DOHH2 (cell line): Measurements from ENCODE around the gene ARL4A.

Source experiments
- H3F3A ChIP-seq: fragments of 200-600 bp; sonication (generic), shearing (Covaris generic); 2 replicates; pipeline ENCODE4 v1.6.0; 2016; ENCODE audit warnings: antibody characterized with exemption, mild to moderate bottlenecking; ENCODE audit not compliant: control insufficient read depth, insufficient read depth
- H3K27ac ChIP-seq: fragments of 200-600 bp; sonication (generic); 2 replicates; pipeline ENCODE4 v1.5.1; 2014; ENCODE audit warnings: low read depth, mild to moderate bottlenecking, low read length, moderate library complexity
- H3K27me3 ChIP-seq: fragments of 200-600 bp; sonication (generic); 2 replicates; pipeline ENCODE4 v1.6.1; 2014; ENCODE audit warnings: mild to moderate bottlenecking, low read length, mixed read lengths; ENCODE audit not compliant: control insufficient read depth
- H3K36me3 ChIP-seq: fragments of 200-600 bp; sonication (generic); 2 replicates; pipeline ENCODE4 v1.6.1; 2014; ENCODE audit warnings: mild to moderate bottlenecking, low read length, moderate library complexity, mixed read lengths; ENCODE audit not compliant: control insufficient read depth
- H3K4me1 ChIP-seq: fragments of 200-600 bp; sonication (generic); 2 replicates; pipeline ENCODE4 v1.6.1; 2014; ENCODE audit warnings: mild to moderate bottlenecking, low read length, mixed read lengths; ENCODE audit not compliant: control insufficient read depth
- H3K4me2 ChIP-seq: fragments of 200-600 bp; sonication (generic); 2 replicates; pipeline ENCODE4 v1.6.0; 2014; ENCODE audit warnings: mild to moderate bottlenecking, low read length, moderate library complexity
- H3K4me3 ChIP-seq: fragments of 200-600 bp; sonication (generic); 2 replicates; pipeline ENCODE4 v1.5.1; 2014; ENCODE audit warnings: mild to moderate bottlenecking, low read length, mixed read lengths
- H3K79me2 ChIP-seq: fragments of 200-600 bp; sonication (generic); 2 replicates; pipeline ENCODE4 v1.6.1; 2014; ENCODE audit warnings: mild to moderate bottlenecking, low read length, mixed read lengths; ENCODE audit not compliant: control insufficient read depth
- H3K9me2 ChIP-seq: fragments of 200-600 bp; sonication (generic); replicated peaks from 2 replicates; pipeline ENCODE4 v1.6.1; 2014; ENCODE audit warnings: mild to moderate bottlenecking, low read length, mixed read lengths; ENCODE audit not compliant: control insufficient read depth
- H3K9me3 ChIP-seq: fragments of 200-600 bp; sonication (generic); 2 replicates; pipeline ENCODE4 v1.6.1; 2014; ENCODE audit warnings: antibody characterized with exemption, low read length, mixed read lengths; ENCODE audit not compliant: control insufficient read depth, insufficient read depth
- H4K20me1 ChIP-seq: fragments of 200-600 bp; sonication (generic); 2 replicates; pipeline ENCODE4 v1.6.0; 2014; ENCODE audit warnings: low read depth, mild to moderate bottlenecking, antibody characterized with exemption, low read length, moderate library complexity; ENCODE audit not compliant: control insufficient read depth, insufficient read depth
- CTCF ChIP-seq: fragments of 200-600 bp; sonication (generic); IDR thresholded peaks from one replicate; pipeline ENCODE4 v1.5.1; 2014; ENCODE audit warnings: antibody characterized with exemption, mild to moderate bottlenecking, low read depth, low read length; ENCODE audit not compliant: poor library complexity, severe bottlenecking
- EZH2phosphoT487 ChIP-seq: fragments of 200-600 bp; sonication (generic); IDR thresholded peaks from 2 replicates; pipeline ENCODE4 v1.6.1; 2017; ENCODE audit warnings: borderline replicate concordance, mild to moderate bottlenecking, antibody characterized with exemption, low read length, moderate library complexity, mixed read lengths

ARL4A gene

GRCh38 chr7:12686891-12687717 lies at the start of gene ARL4A:
Gene ARL4A, plus strand, starts transcription at chr7:12687633. Its CDS starts 622 bp downstream, at chr7:12688255.
- TF ChIP-seq EZH2phosphoT487 (no peak), CTCF (peak; percentile 29)
- H3K4me2 ChIP-seq, result peak within 1 kb of the TSS; percentile 67
- H3K27ac ChIP-seq, result peak within 1 kb of the TSS; percentile 45

GRCh38 chr7:12637819-12638592 lies 49.4 kb upstream of the ARL4A start:
- Histone ChIP-seq H3K79me2 (no peaks in the 10 kb centered on the region), H3F3A (no peaks in the 10 kb centered on the region), H3K4me1 (no peaks in the 10 kb centered on the region), H3K4me2 (no peak overlapping the region), H3K9me2 (no peaks in the 10 kb centered on the region), H3K36me3 (no peaks in the 10 kb centered on the region), H3K27ac (no peak overlapping the region), H3K9me3 (no peaks in the 10 kb centered on the region), H3K4me3 (no peak overlapping the region), H3K27me3 (peaks cover 10% of the 10 kb centered on the region), H4K20me1 (no peaks in the 10 kb centered on the region)
- TF ChIP-seq CTCF (no peak), EZH2phosphoT487 (no peak)

More at GRCh38 chr7:12686891-12687717, at the start of gene ARL4A:
- Histone ChIP-seq H3K79me2 (peaks cover 4% of the 10 kb centered on the region), H3K4me3 (peak within 1 kb of the TSS; percentile 77), H3K36me3 (no peaks in the 10 kb centered on the region), H3K27me3 (no peaks in the 10 kb centered on the region), H3K4me1 (peaks cover 4% of the 10 kb centered on the region; the same call in 1 of the 2 replicates), H3F3A (no peaks in the 10 kb centered on the region), H3K9me2 (no peaks in the 10 kb centered on the region), H3K9me3 (no peaks in the 10 kb centered on the region), H4K20me1 (no peaks in the 10 kb centered on the region; the same call in 1 of the 2 replicates)

GRCh38 chr7:12638851-12639456 lies 48.5 kb upstream of the ARL4A start:
- Histone ChIP-seq H3K4me2 (no peak overlapping the region), H3K9me3 (no peaks in the 10 kb centered on the region), H3K4me1 (no peaks in the 10 kb centered on the region), H3K36me3 (no peaks in the 10 kb centered on the region), H3F3A (no peaks in the 10 kb centered on the region), H3K27ac (no peak overlapping the region), H4K20me1 (no peaks in the 10 kb centered on the region), H3K9me2 (no peaks in the 10 kb centered on the region), H3K4me3 (no peak overlapping the region), H3K79me2 (no peaks in the 10 kb centered on the region), H3K27me3 (peaks cover 10% of the 10 kb centered on the region)
- TF ChIP-seq CTCF (peak; percentile 73), EZH2phosphoT487 (no peak)
